Measurements from ENCODE around the gene INPP1.

INPP1 gene

DNA sequence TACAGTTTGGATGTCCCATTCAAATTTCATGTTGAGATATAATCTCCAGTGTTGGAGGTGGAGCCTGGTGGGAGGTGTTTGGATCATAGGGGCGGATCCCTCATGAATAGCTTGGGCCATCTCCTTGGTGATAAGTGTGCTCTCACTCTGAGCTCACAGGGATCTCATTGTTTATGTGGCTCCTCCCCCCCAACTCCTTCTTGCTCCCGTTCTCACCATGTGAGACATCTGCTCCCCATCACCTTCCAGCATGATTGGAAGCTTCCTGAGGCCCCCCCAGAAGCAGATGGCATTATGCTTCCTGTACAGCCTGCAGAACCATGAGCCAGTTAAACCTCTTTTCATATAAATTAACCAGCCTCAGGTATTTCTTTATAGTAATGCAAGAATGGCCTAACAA lies 3.0 kb upstream of the INPP1 start:
- no peaks in the 10 kb centered on the region for H3F3A ChIP-seq (ENCODE audit: insufficient read depth, low read length)
- DNase-seq, result no peak
- no peaks in the 10 kb centered on the region for H4K20me1 ChIP-seq (ENCODE audit: insufficient read depth, low read length)
- no peaks in the 10 kb centered on the region for H3K9me3 ChIP-seq (replicated peaks; ENCODE audit: insufficient read depth, low read length)
- H3K4me1 ChIP-seq (ENCODE audit: low read length), result peaks cover 7% of the 10 kb centered on the region
- H3K27me3 ChIP-seq (replicated peaks; ENCODE audit: insufficient read depth, low read length), result no peaks in the 10 kb centered on the region
- H3K4me2 ChIP-seq (ENCODE audit: low read depth, low read length), result no peak overlapping the region
- no peaks in the 10 kb centered on the region for H3K9me2 ChIP-seq (replicated peaks; ENCODE audit: insufficient read depth, low read length)
- H3K9ac ChIP-seq (ENCODE audit: low read length), result no peak overlapping the region
- H3K4me3 ChIP-seq (ENCODE audit: low read length), result no peak overlapping the region
- no peak overlapping the region for H3K27ac ChIP-seq (ENCODE audit: low read length)
- H3K36me3 ChIP-seq (replicated peaks; ENCODE audit: insufficient read depth, low read length), result no peaks in the 10 kb centered on the region
- TF ChIP-seq EZH2phosphoT487 (IDR thresholded peaks at IDR 0.05; ENCODE audit: low read length) (no peak), EZH2 (optimal IDR thresholded peaks at IDR 0.05; ENCODE audit: low read depth, low read length) (no peak)
- no peaks in the 10 kb centered on the region for H3K79me2 ChIP-seq (ENCODE audit: low read length)
- no peak overlapping the region for H2AFZ ChIP-seq (ENCODE audit: low read length)

DNA sequence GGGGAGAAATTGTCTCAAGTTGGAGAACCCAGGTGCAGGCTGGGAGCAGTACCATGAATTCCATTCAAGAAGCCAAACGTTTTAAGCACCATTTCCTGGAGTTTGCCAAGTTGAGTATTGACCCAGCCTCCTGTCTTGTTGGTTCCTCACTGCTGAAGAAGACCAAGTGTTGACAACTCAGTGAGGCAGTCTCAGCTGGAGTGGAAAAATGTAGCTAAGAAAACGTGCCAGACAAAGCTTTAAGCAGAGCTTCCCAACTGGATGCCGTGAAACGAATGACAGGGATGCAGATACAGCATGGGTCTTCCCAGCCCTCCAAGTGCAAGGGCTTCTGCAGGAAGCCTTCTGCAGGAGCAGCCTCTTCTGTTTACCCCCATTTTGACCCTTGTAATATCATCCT lies 778 bp upstream of the INPP1 start:
- Histone ChIP-seq H4K20me1 (ENCODE audit: insufficient read depth, low read length) (no peaks in the 10 kb centered on the region), H3K9me2 (replicated peaks; ENCODE audit: insufficient read depth, low read length) (no peaks in the 10 kb centered on the region), H3F3A (ENCODE audit: insufficient read depth, low read length) (no peaks in the 10 kb centered on the region), H3K27me3 (replicated peaks; ENCODE audit: insufficient read depth, low read length) (no peaks in the 10 kb centered on the region), H3K79me2 (ENCODE audit: low read length) (no peaks in the 10 kb centered on the region), H2AFZ (ENCODE audit: low read length) (no peak overlapping the region), H3K4me3 (ENCODE audit: low read length) (no peak overlapping the region), H3K4me2 (ENCODE audit: low read depth, low read length) (no peak overlapping the region), H3K4me1 (ENCODE audit: low read length) (peaks cover 7% of the 10 kb centered on the region), H3K36me3 (replicated peaks; ENCODE audit: insufficient read depth, low read length) (no peaks in the 10 kb centered on the region), H3K27ac (ENCODE audit: low read length) (no peak overlapping the region), H3K9me3 (replicated peaks; ENCODE audit: insufficient read depth, low read length) (no peaks in the 10 kb centered on the region), H3K9ac (ENCODE audit: low read length) (no peak overlapping the region)
- no peak for TF ChIP-seq EZH2 (optimal IDR thresholded peaks at IDR 0.05; ENCODE audit: low read depth, low read length)
- TF ChIP-seq, protein P1, sequence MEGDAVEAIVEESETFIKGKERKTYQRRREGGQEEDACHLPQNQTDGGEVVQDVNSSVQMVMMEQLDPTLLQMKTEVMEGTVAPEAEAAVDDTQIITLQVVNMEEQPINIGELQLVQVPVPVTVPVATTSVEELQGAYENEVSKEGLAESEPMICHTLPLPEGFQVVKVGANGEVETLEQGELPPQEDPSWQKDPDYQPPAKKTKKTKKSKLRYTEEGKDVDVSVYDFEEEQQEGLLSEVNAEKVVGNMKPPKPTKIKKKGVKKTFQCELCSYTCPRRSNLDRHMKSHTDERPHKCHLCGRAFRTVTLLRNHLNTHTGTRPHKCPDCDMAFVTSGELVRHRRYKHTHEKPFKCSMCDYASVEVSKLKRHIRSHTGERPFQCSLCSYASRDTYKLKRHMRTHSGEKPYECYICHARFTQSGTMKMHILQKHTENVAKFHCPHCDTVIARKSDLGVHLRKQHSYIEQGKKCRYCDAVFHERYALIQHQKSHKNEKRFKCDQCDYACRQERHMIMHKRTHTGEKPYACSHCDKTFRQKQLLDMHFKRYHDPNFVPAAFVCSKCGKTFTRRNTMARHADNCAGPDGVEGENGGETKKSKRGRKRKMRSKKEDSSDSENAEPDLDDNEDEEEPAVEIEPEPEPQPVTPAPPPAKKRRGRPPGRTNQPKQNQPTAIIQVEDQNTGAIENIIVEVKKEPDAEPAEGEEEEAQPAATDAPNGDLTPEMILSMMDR (IDR thresholded peaks at IDR 0.05; ENCODE audit: low read length), result no peak
- no peak for TF ChIP-seq EZH2phosphoT487 (IDR thresholded peaks at IDR 0.05; ENCODE audit: low read length)
- DNase-seq, result no peak

DNA sequence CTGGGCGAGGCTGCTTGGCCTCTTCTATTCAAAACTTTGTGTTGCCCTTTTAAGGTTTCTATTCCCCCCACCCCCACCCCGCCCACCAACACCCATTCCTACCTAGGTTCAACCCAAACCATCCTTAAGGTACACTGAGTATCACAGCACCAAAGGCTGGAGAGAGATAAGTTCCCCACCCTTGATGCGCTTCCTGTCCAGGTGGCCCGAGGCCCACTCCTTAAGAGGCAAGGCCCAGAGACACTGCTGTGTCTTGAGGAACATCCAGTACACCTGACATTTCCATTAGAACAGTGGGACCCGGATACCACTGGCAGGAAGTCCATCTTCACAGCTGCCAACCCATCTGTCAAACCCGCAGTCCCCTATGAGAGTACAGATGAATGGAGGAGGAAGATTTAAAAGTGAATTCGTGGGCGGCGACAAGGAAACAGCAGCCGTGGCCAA lies 277 bp upstream of the INPP1 start:
- no peaks in the 10 kb centered on the region for H3K9me2 ChIP-seq (replicated peaks; ENCODE audit: insufficient read depth, low read length)
- TF ChIP-seq, protein P1 (IDR thresholded peaks at IDR 0.05; ENCODE audit: low read length), result no peak
- no peak for TF ChIP-seq EZH2phosphoT487 (IDR thresholded peaks at IDR 0.05; ENCODE audit: low read length)
- no peak for TF ChIP-seq EZH2 (optimal IDR thresholded peaks at IDR 0.05; ENCODE audit: low read depth, low read length)
- H3K9me3 ChIP-seq (replicated peaks; ENCODE audit: insufficient read depth, low read length), result no peaks in the 10 kb centered on the region
- no peak overlapping the region for H3K27ac ChIP-seq (ENCODE audit: low read length)
- DNase-seq, result no peak
- H3K4me1 ChIP-seq (ENCODE audit: low read length), result peaks cover 7% of the 10 kb centered on the region
- H3K79me2 ChIP-seq (ENCODE audit: low read length), result no peaks in the 10 kb centered on the region
- H2AFZ ChIP-seq (ENCODE audit: low read length), result no peak overlapping the region
- H3K4me2 ChIP-seq (ENCODE audit: low read depth, low read length), result peak overlapping the region; percentile 57; the same call in 1 of the 2 replicates
- no peaks in the 10 kb centered on the region for H3K27me3 ChIP-seq (replicated peaks; ENCODE audit: insufficient read depth, low read length)
- no peak overlapping the region for H3K4me3 ChIP-seq (ENCODE audit: low read length)
- no peak overlapping the region for H3K9ac ChIP-seq (ENCODE audit: low read length)
- no peaks in the 10 kb centered on the region for H4K20me1 ChIP-seq (ENCODE audit: insufficient read depth, low read length)
- H3K36me3 ChIP-seq (replicated peaks; ENCODE audit: insufficient read depth, low read length), result no peaks in the 10 kb centered on the region
- no peaks in the 10 kb centered on the region for H3F3A ChIP-seq (ENCODE audit: insufficient read depth, low read length)

DNA sequence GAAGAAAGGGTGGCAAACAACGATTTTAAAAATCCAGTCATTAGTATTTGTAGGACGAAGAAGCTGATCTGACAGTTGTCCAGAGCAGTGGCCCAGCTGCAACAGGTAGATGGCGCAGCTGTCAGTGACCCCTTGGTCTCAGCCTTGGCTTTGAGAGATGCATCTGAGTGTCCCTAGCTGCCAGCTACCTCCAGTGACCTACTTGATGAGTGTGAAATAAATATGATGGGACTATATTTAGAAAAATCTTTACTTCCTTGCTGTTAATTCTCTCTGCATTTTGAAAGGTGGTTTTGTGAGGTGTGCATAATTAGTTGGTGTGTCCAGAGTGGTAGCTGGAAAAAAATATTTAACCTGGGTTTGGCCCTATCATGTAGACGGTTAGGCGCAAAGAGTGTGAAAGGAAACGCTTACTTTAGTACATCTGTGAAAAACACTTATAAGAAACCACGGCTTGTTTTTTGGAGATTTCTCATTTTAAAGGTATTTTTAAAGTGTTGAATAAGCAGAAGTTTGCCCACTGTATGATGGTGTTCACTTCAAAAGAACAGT lies 963 bp downstream of the INPP1 start:
- Histone ChIP-seq H3K9me3 (replicated peaks; ENCODE audit: insufficient read depth, low read length) (no peaks in the 10 kb centered on the region), H2AFZ (ENCODE audit: low read length) (peak overlapping the region; percentile 21)
- DNase-seq, result peak; percentile 46

More for the DNA sequence above, 963 bp downstream of the INPP1 start:
- Histone ChIP-seq H3K9ac (ENCODE audit: low read length) (peak overlapping the region; percentile 37; the same call in 1 of the 2 replicates), H3K27ac (ENCODE audit: low read length) (no peak overlapping the region), H3K36me3 (replicated peaks; ENCODE audit: insufficient read depth, low read length) (no peaks in the 10 kb centered on the region), H3K4me2 (ENCODE audit: low read depth, low read length) (peak overlapping the region; percentile 57), H3K4me3 (ENCODE audit: low read length) (peak overlapping the region; percentile 44), H3F3A (ENCODE audit: insufficient read depth, low read length) (no peaks in the 10 kb centered on the region), H3K79me2 (ENCODE audit: low read length) (no peaks in the 10 kb centered on the region), H3K27me3 (replicated peaks; ENCODE audit: insufficient read depth, low read length) (no peaks in the 10 kb centered on the region), H3K4me1 (ENCODE audit: low read length) (peaks cover 7% of the 10 kb centered on the region), H4K20me1 (ENCODE audit: insufficient read depth, low read length) (no peaks in the 10 kb centered on the region), H3K9me2 (replicated peaks; ENCODE audit: insufficient read depth, low read length) (no peaks in the 10 kb centered on the region)
- TF ChIP-seq EZH2 (optimal IDR thresholded peaks at IDR 0.05; ENCODE audit: low read depth, low read length), result no peak
- TF ChIP-seq, protein P1 (IDR thresholded peaks at IDR 0.05; ENCODE audit: low read length), result peak; percentile 52

All from MM.1S (cell line).